HG03060 (cell line): ENCODE measurements around the gene PIP5K1B.
A peak's percentile ranks its signal among the peaks of the same experiment; 100 is the strongest.

Source experiments
- ATAC-seq: cut with Tn5 transposase; IDR thresholded peaks from one replicate; pipeline ENCODE4 v1.9.1; 2021; ENCODE audit warnings: low read depth, moderate number of reproducible peaks; ENCODE audit not compliant: unreplicated experiment

The PIP5K1B gene

DNA sequence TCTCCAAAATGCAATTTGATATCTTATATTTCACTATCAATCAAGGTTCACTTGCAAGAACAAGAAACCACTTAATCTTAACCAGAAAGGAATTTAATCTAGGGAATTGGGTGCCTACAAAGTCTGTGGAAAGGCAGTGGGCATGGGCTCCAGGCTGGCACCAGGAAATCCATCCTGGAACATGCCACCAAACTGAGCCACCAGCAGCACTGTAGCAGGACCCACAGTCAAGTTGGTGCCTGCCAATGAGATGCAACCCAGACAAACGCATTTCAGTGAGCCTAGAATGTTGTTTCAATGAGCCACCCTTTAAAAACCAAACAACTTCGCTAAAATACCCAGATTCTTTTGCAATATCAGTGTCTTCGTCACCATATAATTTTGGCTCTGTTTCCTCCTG, 237.8 kb downstream of the PIP5K1B start:
- no peak for ATAC-seq

DNA sequence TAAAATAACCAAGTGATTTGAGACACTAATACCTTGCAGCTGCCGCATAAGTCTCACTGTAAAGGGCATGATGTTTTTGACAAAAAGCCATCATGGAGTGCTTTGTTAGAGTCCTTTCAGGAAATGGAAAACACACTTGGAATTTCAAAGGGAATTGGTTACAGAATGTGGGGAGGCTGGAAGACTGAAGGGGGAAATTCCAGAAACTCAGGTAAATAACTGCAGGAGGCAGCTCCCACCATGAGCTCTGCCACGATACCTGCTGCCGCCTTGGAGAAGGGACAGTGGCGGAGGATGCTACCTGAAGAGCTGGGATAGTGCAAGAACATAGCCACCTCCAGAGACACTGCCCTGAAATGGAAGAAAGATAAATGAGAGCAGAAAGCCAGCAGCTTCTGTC, 242.0 kb downstream of the PIP5K1B start:
- ATAC-seq: no peak

DNA sequence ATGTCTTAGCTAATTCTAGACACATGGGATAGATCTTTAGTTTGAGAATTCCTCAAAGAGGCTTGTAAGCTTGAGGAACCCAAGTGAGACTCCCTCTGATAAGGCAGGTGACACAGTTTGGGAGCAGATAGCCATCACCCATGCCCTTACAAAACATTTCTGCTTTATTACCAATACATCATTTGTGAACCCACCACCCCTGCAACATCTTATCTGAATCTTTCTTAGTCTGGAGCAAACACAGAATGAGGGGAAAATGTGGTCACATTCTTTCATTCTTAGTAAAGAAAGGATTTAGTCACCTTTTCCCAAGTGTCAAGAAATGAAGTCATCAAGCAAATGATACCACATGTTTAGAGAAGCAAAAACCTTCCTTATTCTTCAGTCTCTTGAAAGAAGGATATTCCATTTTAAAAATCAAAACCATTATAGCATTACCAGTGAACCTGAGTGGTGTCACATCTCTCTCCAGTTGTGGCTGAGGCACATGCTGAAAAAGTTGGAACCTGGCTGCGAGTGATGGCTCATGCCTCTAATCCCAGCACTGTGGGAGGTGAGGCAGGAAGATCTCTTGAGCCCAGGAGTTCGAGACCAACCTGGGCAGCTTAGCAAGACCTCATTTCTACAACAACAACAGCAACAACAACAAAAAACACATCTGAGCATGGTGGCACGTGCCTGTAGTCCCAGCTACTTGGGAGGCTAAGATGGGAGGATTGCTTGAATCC, 243.0 kb downstream of the PIP5K1B start:
- no peak for ATAC-seq

DNA sequence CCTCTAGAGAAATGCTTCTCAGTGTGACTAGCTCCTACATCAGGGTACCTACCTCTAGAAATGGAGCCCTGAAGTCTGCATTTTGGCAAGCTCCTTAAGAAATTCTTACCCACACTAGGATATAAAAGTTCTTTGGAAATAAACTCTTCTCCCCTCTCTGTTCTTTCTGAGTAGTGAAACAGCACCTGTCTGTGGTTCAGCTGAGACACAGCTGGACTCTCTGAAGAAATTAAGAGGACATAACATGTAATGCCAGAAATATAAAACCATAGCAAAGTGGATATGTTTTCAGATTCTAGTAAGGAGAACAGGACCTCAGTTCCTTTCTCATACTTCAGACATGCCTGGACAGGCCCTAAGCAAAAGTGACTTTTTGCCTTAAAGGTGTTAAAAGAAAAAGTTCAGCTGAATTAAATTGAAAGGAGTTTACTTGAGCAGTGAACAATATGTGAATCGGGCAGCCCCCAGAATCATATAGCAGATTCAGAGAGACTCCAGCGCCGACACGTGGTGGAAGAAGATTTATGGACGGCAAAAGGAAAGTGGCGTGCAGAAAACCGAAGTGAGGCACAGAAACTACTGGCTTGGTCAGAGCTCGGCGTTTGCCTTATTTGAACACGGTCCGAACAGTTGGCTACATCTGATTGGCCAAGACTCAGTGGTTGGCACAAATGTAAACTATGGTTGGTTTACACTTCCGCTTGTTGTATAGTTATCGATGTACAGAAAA, 244.4 kb downstream of the PIP5K1B start:
- ATAC-seq: no peak

DNA sequence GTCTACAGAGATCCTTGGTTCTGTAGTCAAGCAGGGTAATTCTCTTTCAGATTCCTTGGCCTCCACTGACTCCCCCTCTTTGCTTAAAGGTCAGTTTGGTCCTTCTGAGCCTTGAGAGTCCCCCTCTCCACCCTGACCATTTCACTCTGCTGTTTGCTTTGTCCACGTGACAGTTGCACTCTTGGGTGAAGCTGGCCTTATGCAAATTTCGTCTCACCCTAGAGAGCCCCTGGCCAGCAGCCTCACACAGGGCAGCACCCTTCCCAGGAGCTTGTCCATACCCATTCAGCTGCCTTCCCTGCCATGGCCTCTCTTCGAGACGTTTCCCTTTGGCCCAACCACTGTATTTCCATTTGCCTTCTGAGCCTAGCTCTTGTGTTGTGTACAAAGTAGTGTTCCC, 245.1 kb downstream of the PIP5K1B start:
- ATAC-seq: no peak

DNA sequence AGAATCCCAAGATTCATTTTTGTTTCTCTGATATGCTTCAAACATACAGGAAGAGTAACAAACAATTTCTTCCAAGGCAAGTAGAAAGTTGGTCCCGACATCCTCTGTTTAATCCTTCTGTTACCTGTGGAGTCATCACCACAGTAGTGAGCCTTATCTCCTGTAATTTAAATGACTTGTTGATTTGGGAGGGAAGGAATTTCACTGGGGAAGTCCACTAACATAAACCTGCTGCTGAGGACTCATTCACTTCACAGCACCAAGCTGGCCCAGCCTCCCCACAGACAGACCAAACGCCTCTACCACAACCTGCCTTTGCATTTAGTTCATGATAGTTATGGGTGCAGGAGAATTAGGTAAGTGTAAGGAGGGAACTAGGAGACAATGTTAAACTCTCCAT, 245.6 kb downstream of the PIP5K1B start:
- no peak for ATAC-seq

DNA sequence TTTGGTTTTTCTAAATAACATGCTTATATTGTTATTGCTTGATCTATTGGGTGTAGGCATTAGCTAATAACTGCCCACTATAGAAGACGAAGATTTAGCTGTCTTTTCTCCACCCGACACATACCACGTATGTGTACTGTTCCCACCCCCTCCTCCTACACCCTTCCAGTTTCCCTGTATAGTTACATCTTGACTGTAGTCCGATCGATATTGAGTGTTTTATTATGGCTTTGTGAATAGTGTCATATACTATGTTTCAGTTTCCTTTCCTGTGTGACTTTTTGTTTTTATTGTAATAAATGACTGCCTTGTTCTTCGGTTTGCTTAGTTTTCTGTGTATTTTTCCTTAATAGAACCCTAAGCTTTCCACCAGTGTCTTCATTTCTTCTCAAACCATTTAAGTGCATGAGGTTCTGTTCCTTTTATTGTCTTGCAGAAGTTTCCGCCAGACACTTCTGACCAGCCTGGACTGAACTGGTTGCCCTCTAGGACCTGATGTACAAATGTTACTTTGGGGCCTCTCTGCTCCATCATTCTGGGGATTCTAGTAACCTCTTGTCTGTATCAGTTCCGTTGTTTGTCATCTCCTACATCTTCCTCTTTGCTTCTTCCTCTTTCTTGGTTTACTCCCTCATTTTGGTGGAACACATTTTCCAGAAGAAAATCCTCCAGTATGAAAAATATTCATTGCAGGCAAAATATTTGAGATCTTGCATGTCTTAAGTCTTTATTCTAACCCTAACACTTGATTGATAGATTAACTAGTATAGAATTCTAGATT, 247.0 kb downstream of the PIP5K1B start:
- ATAC-seq: peak; percentile 39

DNA sequence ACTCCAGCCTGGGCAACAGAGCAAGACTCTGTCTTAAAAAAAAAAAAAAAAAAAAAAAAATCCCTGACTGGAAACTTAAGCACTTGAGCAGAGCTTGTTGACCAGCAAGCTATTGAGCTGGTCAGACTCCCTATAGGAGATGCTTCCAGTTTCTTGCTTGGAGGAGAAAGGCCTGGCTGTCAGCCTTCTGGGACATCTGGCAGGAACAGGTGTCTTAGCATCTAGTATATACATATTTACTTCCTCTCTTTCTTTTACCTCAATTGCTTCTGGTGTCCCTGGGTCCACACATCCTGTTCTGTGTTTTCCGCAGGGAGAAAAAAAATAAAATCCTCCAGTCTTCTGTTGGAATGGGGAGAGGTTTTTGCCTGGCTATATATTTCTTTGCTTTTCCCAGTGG, 248.7 kb downstream of the PIP5K1B start:
- no peak for ATAC-seq

DNA sequence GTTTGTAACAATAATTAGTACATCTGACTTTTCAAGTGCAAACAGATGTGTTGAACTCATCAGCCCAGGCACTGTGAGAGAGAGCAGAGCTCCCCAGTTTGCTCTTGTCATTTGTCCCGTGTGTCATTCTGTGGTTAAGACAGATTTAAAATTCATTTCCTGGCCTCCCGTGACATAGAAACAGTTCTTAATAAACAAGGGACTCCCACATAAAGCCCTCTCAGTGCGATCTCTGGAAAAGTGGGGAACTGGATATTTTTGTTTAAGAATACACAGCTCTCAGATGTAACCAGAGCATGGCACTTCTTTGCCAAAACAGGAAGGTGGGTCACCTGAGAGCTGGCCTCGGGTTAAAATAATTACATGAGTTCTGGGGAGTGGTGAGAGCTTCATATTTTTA, 250.3 kb downstream of the PIP5K1B start:
- no peak for ATAC-seq

DNA sequence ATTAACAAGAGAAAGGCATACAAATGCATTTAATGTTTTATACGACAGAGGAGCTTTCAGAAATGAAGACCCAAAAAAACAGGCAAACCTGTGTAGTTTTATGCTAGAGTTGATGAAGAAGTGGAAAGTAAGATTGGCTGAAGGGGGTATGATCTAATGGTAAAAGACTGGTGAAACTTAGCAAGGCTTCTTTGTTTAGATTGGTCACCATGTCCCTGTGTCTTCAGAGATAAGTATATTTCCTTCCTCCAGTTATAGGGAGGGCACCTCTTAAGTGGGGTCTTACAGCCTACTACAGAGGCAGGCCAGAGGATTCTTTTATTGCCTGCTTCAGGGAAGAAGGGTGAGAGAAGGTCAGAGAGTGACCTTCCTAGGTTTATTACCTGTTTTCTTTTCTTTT, 252.4 kb downstream of the PIP5K1B start:
- no peak for ATAC-seq

DNA sequence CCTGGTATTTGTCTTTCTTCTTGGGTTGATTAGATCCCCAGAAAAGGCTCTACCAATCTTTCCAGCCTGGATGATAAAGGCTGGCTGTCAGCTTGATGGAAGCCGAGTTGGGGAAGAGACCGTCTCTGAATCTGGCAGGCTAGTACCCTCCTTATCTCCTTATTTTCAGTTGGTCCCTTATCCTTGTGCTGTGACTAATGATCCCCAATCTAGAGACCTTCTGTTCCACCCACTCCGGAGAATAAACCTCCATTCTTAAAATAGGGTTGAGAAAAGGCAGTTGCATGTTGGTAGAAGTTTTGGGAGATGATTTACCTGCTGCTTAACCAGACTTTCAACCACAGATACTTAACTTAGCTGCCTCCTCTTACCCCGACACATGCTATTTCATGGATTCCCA, 256.5 kb downstream of the PIP5K1B start:
- no peak for ATAC-seq

DNA sequence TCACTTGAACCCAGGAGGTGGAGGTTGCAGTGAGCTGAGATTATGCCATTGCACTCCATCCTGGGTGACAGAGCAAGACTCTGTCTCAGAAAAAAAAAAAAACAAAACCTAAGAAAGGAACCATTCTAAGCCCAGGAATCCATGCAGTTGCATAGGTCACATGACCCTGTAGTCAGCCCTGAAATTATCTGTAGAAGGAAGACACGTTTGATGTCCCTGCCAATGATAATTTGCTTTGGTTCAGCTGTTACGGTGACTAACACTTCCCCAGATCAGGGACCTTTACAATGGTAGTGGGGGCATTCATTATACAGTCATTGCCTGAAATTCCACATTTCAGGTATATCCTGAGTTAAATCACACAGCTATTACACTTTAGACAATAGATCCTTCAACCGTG, 258.4 kb downstream of the PIP5K1B start:
- ATAC-seq: no peak

DNA sequence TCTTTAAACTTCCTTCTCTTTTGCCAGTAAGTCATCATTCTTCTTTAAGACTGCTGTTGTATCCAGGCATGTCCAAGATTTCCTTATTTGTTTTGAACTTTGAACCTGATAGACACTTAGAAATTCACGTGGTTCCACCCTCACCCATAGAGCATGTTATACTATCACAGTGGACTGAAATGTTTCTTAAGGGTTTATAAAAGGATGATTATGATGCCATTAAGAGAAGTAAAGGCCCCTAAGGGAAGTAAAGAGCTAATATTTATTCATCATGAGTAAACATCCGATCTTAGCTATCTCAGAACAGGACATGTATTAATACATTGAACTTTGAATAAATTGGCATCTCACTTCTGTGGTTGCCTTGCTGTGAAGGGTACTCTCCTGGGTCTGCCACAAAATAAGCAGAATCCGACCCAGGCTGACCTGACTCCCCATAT, 259.1 kb downstream of the PIP5K1B start:
- no peak for ATAC-seq

DNA sequence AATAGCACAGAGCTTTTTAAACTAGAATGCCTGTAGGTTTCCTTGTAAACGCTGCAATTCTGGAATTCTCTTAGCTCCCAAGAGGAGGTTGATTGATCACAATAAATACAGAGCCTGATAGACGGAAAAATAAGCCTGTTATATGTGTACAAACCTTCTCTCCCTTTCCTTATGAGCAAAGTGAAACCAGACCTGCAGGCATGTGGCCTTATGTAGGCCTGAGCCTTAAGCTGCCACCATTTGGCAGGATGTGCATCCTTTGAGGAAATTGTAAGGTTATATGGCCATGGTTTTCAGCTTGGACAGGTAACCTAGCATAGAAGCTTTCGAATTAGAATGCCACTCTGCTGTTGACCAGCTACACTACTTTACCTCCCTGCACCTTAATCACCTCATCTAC, 259.7 kb downstream of the PIP5K1B start:
- ATAC-seq: no peak

DNA sequence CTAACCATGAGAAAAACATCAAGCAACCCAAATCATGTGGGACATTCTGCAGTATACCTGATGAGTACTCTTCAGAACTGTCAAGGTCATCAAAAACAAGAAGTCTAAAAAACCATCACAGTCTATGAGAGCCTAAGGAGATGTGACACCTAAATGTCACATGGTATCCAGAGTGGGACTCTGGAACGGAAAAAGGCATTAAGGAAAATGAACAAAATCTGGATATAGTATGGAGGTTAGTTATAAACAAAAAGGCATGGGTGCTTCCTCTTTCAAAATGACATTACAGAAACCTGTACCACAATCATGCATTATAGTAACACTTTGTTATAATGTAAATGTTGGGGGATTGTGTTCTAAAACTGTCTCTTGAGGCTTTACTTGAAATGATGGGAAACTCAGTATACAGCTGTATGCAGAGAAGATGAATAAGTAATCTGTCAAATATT, 261.5 kb downstream of the PIP5K1B start:
- peak; percentile 73 for ATAC-seq

DNA sequence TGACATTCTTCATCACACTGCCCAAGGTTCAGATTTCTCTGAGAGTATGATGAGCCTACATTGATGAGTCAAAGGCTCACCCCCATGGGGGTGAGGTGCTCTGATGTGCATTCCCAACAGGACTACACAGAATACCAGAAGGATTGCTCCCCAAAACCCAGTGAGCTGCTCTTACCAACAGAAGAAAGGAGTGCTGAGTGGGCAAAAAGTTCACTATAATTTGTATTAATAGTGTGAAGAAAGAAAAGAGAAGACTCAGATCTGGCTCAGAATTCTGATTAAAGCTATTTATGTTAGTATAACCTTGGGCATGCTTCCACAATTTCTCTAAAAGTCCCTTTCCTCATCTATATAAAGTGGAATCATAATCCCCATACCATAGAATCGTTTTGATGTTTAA, 262.8 kb downstream of the PIP5K1B start:
- ATAC-seq: no peak

DNA sequence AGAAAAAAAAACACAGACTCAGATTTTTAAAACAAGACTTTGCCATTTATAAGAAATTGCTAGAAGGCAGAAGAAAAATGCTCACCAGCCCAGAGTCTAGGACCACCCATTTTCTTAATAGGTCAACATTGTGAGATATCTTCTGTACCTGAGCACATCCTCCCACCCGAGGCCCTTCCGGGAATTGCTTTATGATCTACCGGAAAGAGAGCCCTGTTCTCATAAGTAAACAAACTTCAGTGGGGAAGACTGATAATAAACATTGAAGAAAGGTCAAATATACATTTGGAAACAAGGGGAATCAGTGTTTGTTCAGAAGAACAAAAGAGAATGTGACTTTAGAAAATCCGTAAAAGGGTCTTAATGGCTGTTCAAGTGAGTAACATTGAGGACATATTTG, 264.5 kb downstream of the PIP5K1B start:
- ATAC-seq: no peak

DNA sequence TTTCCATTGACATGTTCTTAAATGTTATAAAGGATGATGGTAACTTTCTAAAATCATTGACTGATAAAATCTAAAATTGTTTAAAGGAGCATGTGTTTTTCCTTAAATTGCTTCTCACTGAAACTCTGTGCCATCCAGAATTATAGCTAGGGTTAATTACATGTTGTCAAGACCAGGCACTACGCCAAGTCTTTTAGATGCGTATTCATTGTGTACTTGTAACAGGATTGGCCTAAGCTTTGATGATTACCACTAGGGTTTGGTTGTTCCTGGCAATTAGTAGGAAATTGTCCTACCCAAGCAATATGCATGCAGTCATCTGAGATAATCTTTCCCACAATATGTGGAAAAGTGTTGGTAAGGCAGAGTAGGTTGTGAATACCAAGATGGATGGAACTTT, 265.1 kb downstream of the PIP5K1B start:
- ATAC-seq: no peak

DNA sequence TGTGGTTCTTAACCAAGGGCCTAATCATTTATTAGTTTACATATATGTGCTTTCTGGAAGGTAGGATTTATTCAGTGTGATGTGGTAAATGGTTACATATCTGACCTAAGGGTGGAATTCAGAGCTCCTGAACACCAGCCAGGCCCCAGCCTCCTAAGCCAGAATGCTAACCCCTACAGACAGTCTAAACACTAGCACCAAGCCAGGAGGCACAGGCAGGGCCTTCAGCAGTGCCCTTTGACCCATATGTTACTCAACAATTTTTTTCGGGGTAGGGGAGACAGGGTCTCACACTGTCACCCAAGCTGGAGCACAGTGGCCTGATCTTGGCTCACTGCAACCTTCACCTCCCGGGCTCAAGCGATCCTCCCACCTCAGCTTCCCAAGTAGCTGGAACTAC, 268.6 kb downstream of the PIP5K1B start:
- no peak for ATAC-seq

DNA sequence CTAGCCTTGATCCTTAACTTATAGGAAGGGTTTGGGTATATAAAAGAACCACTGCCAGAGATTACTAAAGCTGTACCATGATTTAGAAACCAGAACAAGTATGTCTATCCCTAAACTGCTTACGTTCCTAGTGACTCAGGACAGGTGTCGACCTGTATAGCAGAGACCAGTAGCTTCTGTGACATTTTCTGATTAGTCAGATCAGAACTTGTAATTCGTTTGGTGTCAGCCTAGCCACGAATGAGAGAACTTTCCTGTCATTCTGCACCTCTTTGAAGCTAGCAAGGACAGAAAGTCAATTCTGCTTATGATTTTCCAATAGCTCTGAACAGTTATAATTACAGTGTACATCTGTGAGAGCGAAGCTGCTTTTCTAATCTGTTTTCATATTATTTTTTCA, 269.4 kb downstream of the PIP5K1B start:
- ATAC-seq: peak; percentile 76

DNA sequence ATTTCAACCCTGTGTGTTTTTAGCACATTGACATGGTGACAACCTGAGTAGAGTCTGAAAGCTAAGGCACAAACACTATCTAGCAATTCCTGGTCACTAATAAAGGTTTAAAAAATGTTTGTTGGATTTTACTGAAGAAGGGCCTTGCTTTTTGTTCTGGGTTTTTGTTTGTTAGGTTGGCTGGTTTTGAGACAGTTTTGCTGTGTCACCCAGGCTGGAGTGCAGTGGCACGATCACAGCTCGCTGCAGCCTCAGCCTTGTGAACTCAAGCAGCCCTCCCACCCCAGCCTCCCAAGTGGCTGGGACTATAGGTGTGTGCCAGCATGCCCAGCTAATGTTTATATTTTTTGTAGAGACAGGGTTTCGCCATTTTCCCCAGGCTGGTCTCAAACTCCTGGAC, 269.9 kb downstream of the PIP5K1B start:
- ATAC-seq: no peak
